A204.1 (cell line): Measurements from ENCODE around the gene BEST4.
A peak's percentile ranks its signal among the peaks of the same experiment; 100 is the strongest.
"Not testable (repeated sequence)": the region's sequence is repeated elsewhere in the genome, so short reads cannot be mapped to it uniquely, and the experiment has no call there.

Source experiments
- FAIRE-seq: peaks from 2 replicates; lab custom pipeline; 2012; peaks lifted over from hg19 to GRCh38; lab: Jason Lieb, UNC

BEST4 gene

GRCh38 chr1:44788120-44788860, at the start of gene BEST4:
TSS of gene BEST4 (minus strand) at chr1:44788170. CDS start at chr1:44787705, 465 bp downstream.
- FAIRE-seq, result no peak

GRCh38 chr1:44835738-44836675, 48.0 kb upstream of the BEST4 start:
- FAIRE-seq, result no peak

DNA sequence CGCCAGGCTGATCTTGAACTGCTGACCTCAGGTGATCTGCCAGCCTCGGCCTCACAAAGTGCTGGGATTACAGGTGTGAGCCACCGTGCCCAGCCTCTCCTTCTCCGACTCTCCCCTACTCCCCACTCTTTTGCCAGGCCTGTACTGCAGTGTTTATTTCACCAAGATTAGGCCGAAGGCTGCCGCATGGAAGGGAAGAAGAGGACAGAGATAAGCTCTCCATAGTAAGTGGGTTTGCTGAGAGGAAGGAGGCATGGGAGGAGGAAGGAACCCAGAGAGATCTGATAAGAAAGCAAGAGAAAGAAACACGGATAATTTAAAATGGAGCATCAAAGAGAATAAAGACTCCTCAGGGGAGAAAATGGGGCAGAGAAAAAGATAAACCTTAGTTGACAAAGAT, 46.4 kb upstream of the BEST4 start:
- FAIRE-seq, result no peak

- FAIRE-seq, result no peak
Measured at GRCh38 chr1:44832056-44832705, 44.2 kb upstream of the BEST4 start.

- no peak for FAIRE-seq
Measured at GRCh38 chr1:44831516-44831915, 43.5 kb upstream of the BEST4 start.

GRCh38 chr1:44830900-44831304, 42.9 kb upstream of the BEST4 start:
- no peak for FAIRE-seq

DNA sequence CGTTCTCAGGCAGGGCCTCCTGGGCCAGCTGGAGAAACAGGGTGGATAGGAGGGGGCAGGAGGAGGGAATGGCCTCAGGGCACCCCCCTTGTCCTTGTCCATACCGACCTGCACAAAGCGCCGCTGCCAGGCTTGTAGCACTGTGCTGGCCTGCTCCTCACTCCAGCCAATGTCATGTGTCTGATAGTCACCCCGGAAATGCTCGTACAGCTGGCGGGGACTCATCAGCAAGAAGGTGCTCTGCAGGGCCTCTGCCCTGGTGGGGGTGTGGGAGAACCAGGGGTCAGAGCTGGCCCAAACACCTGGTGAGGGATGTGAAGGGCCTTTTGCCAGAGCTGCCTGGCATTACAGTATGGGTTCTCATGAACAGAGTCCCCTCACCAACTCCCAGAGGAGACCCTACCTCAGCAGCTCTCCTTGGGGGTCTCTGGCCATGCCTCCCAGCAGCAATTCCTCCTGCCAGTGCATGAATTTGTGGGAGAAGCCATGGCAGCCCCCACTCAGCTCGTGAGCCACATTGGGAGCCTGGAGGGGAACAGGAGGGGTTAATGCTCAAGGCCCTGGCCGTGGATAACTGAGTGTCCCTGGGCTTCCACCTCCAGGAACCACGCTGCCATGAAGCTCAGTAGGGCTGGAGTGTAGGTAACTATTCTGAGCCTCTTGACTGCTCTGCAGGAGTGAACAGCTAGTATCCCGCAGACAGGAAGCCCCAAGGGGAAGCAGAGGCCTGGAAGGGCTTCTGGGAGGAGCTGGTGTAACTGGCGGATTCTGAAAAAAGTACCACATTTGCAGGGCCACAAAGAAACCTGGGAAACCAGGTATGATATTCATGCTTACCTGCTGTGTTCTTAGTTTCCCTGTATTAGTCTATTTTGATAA, 41.8 kb upstream of the BEST4 start:
- FAIRE-seq, result no peak

- FAIRE-seq, result no peak
Measured at GRCh38 chr1:44828841-44829440, 41.0 kb upstream of the BEST4 start.

DNA sequence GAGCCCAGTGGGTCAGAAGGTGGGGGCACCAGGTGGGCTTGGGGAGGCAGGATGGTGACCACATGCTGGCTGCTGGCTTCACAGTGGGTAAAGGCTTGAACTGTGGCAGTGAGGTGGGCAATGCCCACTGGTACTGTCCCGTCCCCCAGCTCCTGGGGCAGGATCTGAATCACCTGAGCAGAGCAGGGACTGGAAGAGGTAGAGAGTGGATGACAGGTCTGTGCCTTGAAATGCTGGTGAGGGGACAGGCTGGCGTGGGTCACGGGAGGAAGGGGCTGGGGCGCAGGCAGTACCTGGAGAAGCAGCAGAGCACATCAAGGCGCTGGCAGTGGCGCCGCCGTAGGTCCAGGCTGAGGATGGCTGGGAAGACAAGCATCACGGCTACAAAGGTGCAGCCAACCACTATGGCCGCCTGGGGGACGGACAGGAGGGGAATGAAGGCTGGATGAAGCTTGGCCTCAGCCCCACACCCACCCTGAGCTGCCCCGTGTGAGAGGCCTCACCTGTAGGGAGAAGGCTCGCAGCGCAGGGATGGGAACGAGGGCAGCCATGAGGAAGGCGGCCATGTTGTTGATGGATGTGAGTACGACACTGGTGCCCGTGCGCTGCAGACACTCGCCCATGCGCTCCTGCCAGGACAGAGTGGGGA, 40.2 kb upstream of the BEST4 start:
- no peak for FAIRE-seq

GRCh38 chr1:44827197-44828002, 39.4 kb upstream of the BEST4 start:
- no peak for FAIRE-seq

- no peak for FAIRE-seq
Measured at GRCh38 chr1:44826375-44827196, 38.6 kb upstream of the BEST4 start.

- not testable (repeated sequence) for FAIRE-seq
Measured at GRCh38 chr1:44824392-44824791, 36.4 kb upstream of the BEST4 start.

- no peak for FAIRE-seq
Measured at GRCh38 chr1:44822981-44823451, 35.0 kb upstream of the BEST4 start.

DNA sequence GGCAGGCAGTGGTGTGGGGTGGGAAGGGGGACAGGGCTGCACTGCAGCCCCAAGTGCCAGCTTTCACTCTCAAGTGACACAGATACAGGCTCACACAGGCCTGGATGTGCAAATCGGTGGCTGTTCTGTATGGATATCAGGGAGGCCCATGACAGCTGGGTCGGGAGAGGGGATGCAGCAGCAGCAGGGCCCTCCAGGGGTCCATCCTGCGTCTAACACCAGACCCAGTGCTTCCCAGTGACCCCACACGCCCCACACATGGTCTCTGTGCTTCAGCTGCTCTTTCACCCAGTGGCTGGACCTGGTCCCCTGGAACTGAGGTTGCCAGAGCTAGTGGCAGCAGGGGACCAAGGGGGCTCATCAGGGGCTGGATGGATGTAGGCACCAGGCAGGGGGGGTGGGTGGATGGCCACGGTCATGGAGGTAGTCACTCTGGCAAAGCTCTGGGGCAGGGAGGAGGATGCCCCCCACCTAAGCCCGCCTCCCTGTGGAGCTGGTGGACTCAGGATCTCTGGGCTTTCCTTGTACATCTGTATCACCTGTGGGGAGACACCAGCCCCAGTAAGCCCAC, 34.2 kb upstream of the BEST4 start:
- FAIRE-seq, result no peak

- no peak for FAIRE-seq
Measured at GRCh38 chr1:44821240-44821715, 33.3 kb upstream of the BEST4 start.

DNA sequence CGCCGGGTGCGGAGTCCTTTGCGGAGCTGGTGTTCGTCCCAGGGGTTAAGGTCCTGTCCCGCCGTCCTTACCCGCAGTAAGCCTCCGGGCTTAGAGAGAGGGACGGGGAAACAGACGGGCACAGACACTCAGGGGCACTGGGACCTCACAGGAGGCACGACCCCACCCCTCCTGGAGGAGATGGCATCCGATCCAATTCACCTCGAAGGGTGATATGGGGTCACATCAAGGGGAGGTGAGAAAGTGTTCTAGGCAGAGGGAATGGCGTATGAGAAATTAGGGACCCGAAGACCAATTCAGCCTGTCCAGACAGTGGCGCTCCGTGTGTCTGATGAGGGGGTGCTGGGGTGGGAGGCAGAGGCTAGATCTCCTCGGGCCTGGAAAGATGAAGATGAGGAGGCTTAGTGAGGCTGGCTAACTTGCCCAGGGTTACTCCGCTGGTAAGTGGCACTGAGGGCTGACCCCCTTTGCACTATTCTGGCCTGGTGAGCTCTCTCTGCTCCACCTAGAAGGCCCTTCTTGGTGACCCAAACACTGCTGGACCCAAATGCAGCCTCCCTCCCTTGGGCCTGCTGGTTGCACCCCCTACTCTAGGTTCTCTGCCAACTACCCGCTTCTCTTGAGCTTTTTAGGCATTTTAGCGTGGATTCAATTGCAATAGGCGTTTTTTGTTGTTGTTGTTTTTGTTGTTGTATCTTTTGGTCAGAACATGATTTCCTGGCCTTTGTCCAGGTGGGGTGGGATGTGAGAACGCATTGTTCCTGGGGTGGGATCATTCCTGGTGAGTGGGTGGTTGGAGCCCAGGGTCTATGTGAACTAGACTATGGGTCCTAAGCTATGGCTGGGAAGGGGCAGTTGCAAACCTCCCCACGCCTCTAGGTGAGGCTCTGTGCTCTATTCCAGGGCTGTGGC, 32.6 kb upstream of the BEST4 start:
- no peak for FAIRE-seq

DNA sequence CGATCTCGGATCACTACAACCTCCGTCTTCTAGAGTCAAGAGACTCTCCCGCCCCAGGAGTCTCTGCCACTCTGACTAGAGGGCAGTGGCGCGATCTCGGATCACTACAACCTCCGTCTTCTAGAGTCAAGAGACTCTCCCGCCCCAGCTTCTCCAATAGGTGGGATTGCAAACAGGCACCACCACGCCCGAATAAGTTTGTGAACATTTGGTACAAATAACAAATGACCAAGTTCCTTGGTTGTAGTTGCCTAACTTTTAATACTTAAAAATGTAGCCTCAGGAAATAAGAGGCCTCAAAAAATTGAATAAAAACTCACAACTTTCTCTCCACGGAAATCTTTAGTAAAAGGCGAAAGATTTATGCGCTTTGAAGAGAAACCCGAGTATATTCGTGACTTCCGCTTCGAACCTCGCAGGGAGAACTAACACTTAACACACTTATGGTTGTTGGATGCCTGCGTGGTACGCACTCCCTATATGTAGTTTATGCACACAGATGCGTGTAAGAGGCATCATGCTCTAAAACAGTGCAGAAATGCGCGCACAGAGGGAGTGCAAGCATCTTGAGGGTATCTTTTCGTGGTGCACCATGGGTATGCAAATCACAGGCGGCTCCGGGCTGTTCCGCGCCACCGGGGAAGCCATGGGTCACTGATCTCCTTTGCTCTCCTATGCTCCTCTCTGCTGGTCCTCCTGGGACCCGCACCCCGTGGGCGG, 31.8 kb upstream of the BEST4 start:
- peak; percentile 98 for FAIRE-seq
